ENCODE measurements around the gene CD200R1.

CD200R1 gene

GRCh38 chr3:112974894-112975293 is at the start of gene CD200R1:
CD200R1 (minus strand) TSS chr3:112975103; CDS start chr3:112974857, 246 bp downstream.
- DNase-seq = no peak

GRCh38 chr3:113021471-113021870 is 46.6 kb upstream of the CD200R1 start:
- DNase-seq = no peak

GRCh38 chr3:113019182-113020137 is 44.6 kb upstream of the CD200R1 start:
- peak; percentile 95 for DNase-seq

GRCh38 chr3:113018536-113019181 is 43.8 kb upstream of the CD200R1 start:
- peak; percentile 24 for DNase-seq

GRCh38 chr3:113013593-113013992 is 38.7 kb upstream of the CD200R1 start:
- DNase-seq = no peak

- no peak for DNase-seq
These were observed 33.2 kb upstream of the CD200R1 start for GRCh38 chr3:113008117-113008516.

GRCh38 chr3:113006359-113007056 is 31.6 kb upstream of the CD200R1 start:
- DNase-seq = no peak

GRCh38 chr3:113005611-113006010 is 30.7 kb upstream of the CD200R1 start:
- no peak for DNase-seq

GRCh38 chr3:113002679-113003078 is 27.8 kb upstream of the CD200R1 start:
- no peak for DNase-seq

- no peak for DNase-seq
These were observed 27.1 kb upstream of the CD200R1 start for GRCh38 chr3:113002037-113002436.

- no peak for DNase-seq
These were observed 25.8 kb upstream of the CD200R1 start for GRCh38 chr3:113000691-113001090.

GRCh38 chr3:112995800-112996199 is 20.9 kb upstream of the CD200R1 start:
- no peak for DNase-seq

GRCh38 chr3:112990672-112991602 is 16.0 kb upstream of the CD200R1 start, which contains the start of gene GTPBP8:
GTPBP8 (plus strand) TSS chr3:112990984; CDS start chr3:112991000, 16 bp downstream.
- peak; percentile 93 for DNase-seq

GRCh38 chr3:112987710-112988334 is 12.9 kb upstream of the CD200R1 start:
- DNase-seq = no peak

- DNase-seq = no peak
These were observed 9.6 kb upstream of the CD200R1 start for GRCh38 chr3:112984485-112984884.

- DNase-seq = no peak
These were observed 7.8 kb upstream of the CD200R1 start for GRCh38 chr3:112982710-112983109.

GRCh38 chr3:112980080-112980479 is 5.2 kb upstream of the CD200R1 start:
- DNase-seq = no peak

GRCh38 chr3:112979244-112979832 is 4.4 kb upstream of the CD200R1 start:
- DNase-seq = no peak

GRCh38 chr3:112976953-112977352 is 2.0 kb upstream of the CD200R1 start:
- DNase-seq = no peak

- no peak for DNase-seq
These were observed 1.1 kb upstream of the CD200R1 start for GRCh38 chr3:112976001-112976400.

GRCh38 chr3:112974178-112974517 is 755 bp downstream of the CD200R1 start:
- DNase-seq = no peak
